Astrocyte of the cerebellum (primary cell): ENCODE measurements around the gene ROR2.

Experiments used
- DNase-seq: peaks from one replicate; pipeline ENCODE4 v3.0.0-alpha.2; 2011; ENCODE audit warnings: low read depth
- H3K4me3 ChIP-seq: 2 replicates; pipeline ENCODE4 v1.5.1; 2011; ENCODE audit warnings: mild to moderate bottlenecking, low read depth, low read length, moderate library complexity
- in situ Hi-C: cut with HindIII; loops from 2 replicates; pipeline ENCODE4 v1.10.0; 2017; ENCODE audit warnings: low sequenced_read_pairs
- TF ChIP-seq, protein P1 (sequence below): IDR thresholded peaks from 2 replicates; pipeline ENCODE4 v1.5.1; 2012; ENCODE audit warnings: low read length, low read depth, moderate library complexity, mild to moderate bottlenecking; ENCODE audit errors: missing control alignments

The ROR2 gene

DNA sequence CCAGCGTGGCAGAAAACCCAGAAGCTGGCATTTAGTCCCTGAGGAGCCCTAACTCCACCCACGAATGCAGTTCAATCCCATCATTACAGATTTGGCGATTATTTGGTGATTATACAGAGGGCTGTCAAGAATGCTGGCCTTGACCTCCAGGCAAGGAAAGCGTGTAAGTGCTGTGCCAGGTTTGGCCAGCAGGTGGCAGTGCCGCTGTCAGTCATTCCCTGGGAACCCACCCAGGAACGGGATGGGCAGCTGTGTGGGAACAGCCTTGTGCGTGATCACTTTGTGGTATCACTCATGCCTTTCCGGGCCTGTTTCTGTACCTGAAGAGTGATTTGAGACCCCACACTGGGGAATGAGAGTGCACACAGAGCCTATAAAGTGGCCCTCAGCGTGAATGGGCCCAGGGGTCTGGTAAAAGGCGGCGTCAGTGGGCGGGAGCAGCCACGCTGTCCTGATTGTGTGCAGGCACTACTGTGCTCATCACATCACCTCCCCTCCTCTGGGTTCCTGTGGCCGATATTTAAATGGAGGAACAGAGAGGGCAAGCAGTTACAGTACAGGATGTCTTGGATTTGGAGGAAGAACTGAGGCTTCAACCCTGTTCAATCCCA lies 215.6 kb downstream of the ROR2 start:
- no peak overlapping the region for H3K4me3 ChIP-seq
- TF ChIP-seq, protein P1, sequence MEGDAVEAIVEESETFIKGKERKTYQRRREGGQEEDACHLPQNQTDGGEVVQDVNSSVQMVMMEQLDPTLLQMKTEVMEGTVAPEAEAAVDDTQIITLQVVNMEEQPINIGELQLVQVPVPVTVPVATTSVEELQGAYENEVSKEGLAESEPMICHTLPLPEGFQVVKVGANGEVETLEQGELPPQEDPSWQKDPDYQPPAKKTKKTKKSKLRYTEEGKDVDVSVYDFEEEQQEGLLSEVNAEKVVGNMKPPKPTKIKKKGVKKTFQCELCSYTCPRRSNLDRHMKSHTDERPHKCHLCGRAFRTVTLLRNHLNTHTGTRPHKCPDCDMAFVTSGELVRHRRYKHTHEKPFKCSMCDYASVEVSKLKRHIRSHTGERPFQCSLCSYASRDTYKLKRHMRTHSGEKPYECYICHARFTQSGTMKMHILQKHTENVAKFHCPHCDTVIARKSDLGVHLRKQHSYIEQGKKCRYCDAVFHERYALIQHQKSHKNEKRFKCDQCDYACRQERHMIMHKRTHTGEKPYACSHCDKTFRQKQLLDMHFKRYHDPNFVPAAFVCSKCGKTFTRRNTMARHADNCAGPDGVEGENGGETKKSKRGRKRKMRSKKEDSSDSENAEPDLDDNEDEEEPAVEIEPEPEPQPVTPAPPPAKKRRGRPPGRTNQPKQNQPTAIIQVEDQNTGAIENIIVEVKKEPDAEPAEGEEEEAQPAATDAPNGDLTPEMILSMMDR: peak; percentile 99
- DNase-seq: peak; percentile 16
- in situ Hi-C loops: no loop called here

DNA sequence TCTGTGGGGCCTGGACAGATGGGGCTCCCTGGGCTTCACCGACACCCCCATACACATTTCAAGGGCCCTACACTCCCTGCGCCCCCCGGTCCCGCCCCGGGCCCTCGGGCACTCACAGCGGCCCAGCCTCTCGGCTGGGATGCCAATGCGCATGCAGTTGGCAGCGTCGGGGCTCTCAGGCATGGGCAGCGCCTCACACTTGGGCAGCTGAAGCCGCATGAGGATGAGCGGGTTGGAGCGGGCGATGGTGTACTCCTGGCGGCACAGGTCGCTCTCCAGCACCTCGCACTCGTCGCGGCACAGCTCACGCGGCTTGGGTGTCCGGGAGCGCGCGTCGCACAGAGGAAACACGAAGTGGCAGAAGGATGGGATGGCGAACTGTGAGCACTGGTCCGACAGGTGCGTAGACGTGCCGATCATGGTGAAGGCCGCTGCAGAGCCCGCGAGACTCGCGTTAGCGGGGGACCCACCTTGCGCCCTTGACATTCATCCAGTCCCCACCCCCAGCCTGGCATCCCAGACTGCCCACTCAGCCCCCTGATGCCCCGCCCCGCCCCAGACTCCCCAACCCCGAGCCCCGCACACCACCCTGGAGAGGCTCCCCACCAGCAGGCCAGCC lies 216.9 kb downstream of the ROR2 start:
- DNase-seq: no peak
- TF ChIP-seq, protein P1: no peak
- in situ Hi-C loops: no loop called here
- H3K4me3 ChIP-seq: no peak overlapping the region

GRCh38 chr9:91732187-91733005 lies 217.6 kb downstream of the ROR2 start:
- TF ChIP-seq, protein P1: no peak
- DNase-seq: no peak
- no peak overlapping the region for H3K4me3 ChIP-seq
- in situ Hi-C loops: no loop called here

- DNase-seq: no peak
- H3K4me3 ChIP-seq: no peak overlapping the region
- in situ Hi-C loops: no loop called here
- TF ChIP-seq, protein P1: no peak
Observed at GRCh38 chr9:91730806-91731205, 219.2 kb downstream of the ROR2 start.

GRCh38 chr9:91729558-91729842 lies 220.5 kb downstream of the ROR2 start:
- in situ Hi-C loops: no loop called here
- TF ChIP-seq, protein P1: no peak
- no peak for DNase-seq
- H3K4me3 ChIP-seq: no peak overlapping the region

DNA sequence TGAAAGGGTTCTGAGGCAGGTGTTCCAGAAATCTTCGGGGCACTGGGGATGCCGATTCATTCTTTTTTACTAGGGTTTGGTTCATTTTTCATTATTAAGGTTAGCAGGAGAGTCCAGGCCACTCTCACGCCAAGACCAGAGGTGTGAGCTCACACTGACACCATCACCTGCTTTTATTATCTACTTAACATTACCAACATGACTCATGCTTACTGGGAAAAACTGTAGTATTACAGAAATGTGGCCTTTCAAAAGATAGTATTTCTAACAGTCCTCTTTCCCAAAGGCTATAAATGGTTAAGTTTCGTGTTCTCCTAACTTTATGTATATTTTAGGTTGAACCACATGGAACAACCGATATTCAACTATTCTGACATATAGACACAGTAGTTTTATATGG lies 222.1 kb downstream of the ROR2 start:
- in situ Hi-C loops: no loop called here
- no peak for DNase-seq
- H3K4me3 ChIP-seq: no peak overlapping the region
- TF ChIP-seq, protein P1: no peak
